Amygdala (tissue), 56 donors: ENCODE measurements around the gene AGL.
"Not testable (repeated sequence)": the region's sequence is repeated elsewhere in the genome, so short reads cannot be mapped to it uniquely, and the experiment has no call there.

Experiments
- DNase-seq, 56 donors: peaks; one replicate each; lab custom pipeline; 2025; lab: John Stamatoyannopoulos, UW

Gene AGL

GRCh38 chr1:99935534-99935933, 85.4 kb downstream of the AGL start:
- DNase-seq: no peak

GRCh38 chr1:99936071-99936470, 85.9 kb downstream of the AGL start:
- DNase-seq: no peak

GRCh38 chr1:99942723-99943122, 92.6 kb downstream of the AGL start:
- DNase-seq: no peak

GRCh38 chr1:99943223-99943794, 93.1 kb downstream of the AGL start:
- DNase-seq: no peak

- no peak for DNase-seq
Measured at GRCh38 chr1:99944192-99944591, 94.0 kb downstream of the AGL start.

GRCh38 chr1:99945174-99945573, 95.0 kb downstream of the AGL start:
- no peak for DNase-seq

GRCh38 chr1:99950486-99950885, 100.3 kb downstream of the AGL start:
- DNase-seq: no peak

- DNase-seq: no peak
Measured at GRCh38 chr1:99952522-99952921, 102.4 kb downstream of the AGL start.

- DNase-seq: no peak
Measured at GRCh38 chr1:99955375-99955774, 105.2 kb downstream of the AGL start.

- DNase-seq: no peak
Measured at GRCh38 chr1:99956755-99957154, 106.6 kb downstream of the AGL start.

- DNase-seq: no peak
Measured at GRCh38 chr1:99957818-99958217, 107.7 kb downstream of the AGL start.

- not testable (repeated sequence) for DNase-seq
Measured at GRCh38 chr1:99959189-99959705, 109.1 kb downstream of the AGL start.

- DNase-seq: not testable (repeated sequence)
Measured at GRCh38 chr1:99960260-99960659, 110.1 kb downstream of the AGL start.

GRCh38 chr1:99963041-99963795, 113.1 kb downstream of the AGL start:
- no peak for DNase-seq

- no peak for DNase-seq
Measured at GRCh38 chr1:99964806-99965205, 114.6 kb downstream of the AGL start.

GRCh38 chr1:99965646-99966375, 115.7 kb downstream of the AGL start:
- no peak for DNase-seq

GRCh38 chr1:99968214-99968613, 118.1 kb downstream of the AGL start:
- no peak for DNase-seq

GRCh38 chr1:99969260-99969728, 119.1 kb downstream of the AGL start:
- DNase-seq: peak in 1 of 56 donors; percentile 35

GRCh38 chr1:99969729-99970621, 119.8 kb downstream of the AGL start, which contains the start of gene SLC35A3:
Gene SLC35A3, plus strand, starts transcription at chr1:99969996. Its CDS starts 23,559 bp downstream, at chr1:99993555.
- peak in 54 of 56 donors; percentile 6 to 83 (median 65) for DNase-seq

GRCh38 chr1:99970713-99971255, 120.6 kb downstream of the AGL start:
- no peak for DNase-seq
